HG03039 (cell line): ENCODE data around the gene ZNF316.
A peak's percentile ranks its signal among the peaks of the same experiment; 100 is the strongest.
"Not testable (repeated sequence)": the region's sequence is repeated elsewhere in the genome, so short reads cannot be mapped to it uniquely, and the experiment has no call there.

Experiments used
- ATAC-seq: cut with Tn5 transposase; IDR thresholded peaks from one replicate; pipeline ENCODE4 v1.9.1; 2021; ENCODE audit warnings: mild to moderate bottlenecking, moderate library complexity; ENCODE audit not compliant: unreplicated experiment

Gene ZNF316

DNA sequence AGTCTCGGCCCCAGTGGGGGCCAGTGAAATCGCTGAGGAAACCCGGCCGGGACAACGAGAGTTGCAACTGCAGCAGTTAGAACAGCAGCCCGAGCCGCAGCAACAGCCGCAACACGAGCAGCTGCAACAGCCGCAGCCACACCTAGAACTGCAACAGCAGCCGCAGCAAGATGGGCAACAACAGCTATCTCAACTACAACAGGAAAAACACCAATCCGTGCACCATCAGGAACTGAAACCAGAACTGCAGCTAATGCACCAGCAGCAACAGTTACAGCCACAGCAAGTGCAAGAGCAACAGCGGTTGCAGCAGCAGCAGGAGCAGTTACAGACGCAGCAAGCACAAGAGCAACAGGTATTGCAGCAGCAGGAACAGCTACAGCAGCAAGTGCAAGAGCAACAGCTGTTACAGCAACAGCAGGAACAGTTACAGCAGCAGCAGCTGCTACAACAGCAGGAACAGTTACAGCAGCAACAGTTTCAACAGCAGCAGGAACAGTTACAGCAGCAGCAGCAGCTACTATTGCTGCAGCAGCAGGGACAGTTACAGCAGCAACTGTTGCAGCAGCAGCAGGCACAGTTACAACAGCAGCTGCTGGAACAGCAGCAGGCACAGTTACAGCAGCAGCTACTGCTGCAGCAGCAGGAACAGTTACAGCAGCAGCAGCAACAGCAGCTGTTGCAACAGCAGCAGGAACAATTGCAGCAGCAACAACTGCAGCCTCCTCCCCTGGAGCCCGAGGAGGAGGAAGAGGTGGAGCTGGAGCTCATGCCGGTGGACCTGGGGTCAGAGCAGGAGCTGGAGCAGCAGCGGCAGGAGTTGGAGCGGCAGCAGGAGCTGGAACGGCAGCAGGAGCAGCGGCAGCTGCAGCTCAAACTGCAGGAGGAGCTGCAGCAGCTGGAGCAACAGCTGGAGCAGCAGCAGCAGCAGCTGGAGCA is 15.7 kb upstream of the ZNF316 start:
- ATAC-seq = no peak

DNA sequence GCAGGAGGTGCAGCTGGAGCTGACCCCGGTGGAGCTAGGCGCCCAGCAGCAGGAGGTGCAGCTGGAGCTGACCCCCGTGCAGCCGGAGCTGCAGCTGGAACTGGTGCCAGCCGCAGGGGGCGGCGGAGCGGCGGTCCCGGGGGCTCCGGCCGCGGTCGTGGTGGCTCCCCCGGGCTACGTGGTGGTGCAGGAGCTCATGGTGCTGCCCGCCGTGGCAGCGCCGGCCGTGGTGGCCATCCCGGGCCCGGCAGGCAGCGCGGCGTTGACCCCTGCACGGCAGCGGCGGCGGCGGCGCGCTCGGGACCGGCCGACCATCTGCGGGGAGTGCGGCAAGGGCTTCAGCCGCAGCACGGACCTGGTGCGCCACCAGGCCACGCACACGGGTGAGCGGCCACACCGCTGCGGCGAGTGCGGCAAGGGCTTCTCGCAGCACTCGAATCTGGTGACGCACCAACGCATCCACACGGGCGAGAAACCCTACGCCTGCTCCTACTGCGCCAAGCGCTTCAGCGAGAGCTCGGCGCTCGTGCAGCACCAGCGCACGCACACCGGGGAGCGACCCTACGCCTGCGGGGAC is 14.9 kb upstream of the ZNF316 start:
- no peak for ATAC-seq

DNA sequence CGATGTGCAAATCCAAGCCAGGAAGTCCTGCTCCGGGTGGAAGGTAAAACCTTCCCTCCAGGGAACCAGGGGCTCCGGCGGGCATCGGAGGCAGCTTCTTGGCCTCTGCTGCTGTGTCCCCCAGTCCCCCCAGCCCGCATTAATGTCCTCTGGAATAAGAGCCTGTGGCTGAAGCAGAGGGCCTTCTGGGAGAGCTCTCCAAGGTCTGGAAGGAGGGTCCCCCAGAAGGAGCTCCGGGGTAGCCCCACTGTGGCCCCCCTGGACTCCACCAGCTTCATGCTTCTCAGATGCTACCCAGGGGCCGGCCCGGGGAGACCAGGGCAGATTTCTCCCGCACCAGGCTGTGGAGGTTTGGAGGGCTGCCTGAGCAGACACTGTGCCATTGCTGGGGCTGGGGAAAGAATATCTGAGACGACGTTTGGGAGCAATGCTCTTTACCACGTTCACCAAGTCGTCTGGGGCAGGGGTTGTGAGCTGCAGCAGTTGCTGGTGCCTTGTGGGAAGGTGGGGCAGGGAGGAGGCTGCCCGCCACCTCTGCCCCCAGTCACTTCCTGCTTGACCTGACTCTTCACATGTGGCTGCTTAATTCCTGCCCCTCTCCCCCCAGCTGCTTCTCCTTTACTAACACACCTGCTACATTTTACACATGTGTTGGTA is 13.4 kb upstream of the ZNF316 start:
- no peak for ATAC-seq

DNA sequence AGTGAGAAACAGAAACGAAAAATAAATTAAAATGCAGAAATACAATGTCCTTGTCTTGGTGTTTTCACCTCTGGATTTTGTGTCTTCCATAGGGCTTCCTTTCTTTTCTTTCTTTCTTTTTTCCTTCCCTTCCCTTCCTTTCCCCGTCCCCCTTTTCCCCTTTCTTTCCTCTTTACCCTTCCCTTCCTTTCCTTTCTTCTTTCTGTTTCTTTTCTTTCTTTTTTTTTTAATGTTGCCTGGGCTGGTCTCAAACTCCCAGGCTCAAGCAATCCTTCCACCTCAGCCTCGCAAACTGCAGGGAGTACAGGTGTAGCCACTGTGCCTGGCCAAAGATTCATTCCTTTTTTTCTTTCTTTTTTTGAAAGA is 12.9 kb upstream of the ZNF316 start:
- no peak for ATAC-seq

DNA sequence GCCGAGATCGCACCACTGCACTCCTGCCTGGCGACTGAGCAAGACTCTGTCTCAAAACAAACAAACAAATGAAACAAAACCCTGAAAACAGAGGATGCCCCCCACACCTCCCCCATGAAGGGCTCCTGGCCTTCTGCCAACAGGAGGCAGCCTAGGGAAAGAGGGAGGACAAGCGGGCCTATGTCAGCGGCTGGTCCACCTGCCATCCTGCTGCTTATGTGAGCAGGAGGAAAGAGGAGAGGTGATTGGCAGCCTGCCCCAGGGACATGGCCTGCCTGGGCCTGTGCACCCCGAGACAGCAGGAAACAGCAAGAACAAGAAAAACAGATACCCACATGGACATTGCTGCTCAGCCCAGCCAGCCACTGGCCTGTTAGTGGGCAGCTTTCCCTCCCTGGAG is 9.1 kb upstream of the ZNF316 start:
- ATAC-seq = no peak

DNA sequence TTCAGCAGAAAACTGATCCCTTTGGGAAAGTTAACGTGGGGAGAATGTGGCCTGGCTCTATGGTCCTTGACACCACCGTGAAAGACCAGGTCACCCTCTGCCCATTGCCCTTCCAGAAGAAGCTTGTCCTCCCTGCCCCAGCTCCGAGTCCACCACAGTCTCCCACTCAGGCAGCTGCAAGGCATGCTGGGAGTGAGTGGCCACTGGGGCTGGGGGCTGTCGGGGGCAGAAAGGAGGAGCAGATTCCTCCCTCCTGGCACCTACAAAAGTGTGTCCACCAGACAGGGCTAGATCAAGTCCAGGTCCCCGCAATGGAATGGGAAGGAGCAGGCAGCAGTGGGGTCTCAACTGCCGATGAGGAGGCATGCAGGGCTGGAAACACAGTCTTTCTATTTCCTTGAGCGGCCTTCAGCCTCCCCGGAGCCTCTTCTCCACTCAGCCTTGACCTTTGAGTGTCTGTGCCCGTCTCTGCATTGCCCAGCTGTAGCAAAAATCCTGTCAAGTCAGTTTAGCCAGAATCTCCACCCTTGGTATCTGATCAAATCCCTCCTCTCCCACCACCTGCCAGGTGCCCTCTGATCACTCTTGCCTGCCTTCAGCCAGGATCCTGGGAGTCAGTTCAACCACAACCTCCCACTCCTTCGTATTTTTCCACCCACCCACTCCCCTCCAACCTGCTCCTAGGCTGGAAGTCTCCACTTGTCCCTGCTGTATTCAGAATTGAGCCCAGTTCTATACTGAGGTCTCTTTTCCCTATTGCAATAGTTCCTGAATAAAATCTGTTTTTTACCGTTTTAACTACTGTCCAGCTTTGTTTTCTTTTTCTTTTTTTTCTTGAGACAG is 6.9 kb upstream of the ZNF316 start:
- no peak for ATAC-seq

DNA sequence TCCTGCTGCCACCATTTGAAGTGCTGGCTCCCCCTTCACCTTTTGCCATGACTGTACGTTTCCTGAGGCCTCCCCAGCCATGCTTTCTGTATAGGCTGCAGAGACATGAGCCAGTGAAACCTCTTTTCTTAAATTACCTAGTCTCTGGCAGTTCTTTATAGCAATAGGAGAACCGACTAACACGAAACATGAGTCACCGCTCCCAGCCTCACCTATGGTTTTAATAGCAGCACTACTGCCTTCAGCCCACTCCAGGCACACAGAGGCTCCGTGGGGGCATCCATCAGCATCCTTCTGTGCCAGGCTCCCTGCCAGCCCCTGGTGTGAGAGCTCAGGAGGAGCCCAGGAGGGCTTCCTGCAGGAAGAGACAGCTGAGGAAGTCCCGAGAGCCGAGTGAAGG is 5.5 kb upstream of the ZNF316 start:
- ATAC-seq = no peak

DNA sequence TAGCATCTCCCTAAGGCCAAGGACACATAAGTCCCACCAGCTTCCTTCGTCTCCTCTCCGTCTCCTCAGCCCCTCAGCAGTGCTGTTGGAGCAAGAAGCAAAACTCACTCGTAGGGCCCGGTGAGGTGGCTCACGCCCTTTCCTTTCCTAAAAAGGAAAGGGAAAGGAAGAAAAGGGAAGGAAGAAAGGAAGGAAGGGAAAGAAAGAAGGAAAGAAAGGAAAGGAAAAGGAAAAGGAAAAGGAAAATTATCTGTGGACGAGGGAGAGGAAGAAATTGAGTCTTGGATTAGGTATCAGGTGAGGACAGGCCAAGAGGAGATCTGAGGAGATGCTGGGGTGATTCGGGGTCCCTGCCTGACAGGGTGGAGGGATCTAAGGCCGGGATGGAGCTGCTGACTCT is 3.1 kb upstream of the ZNF316 start:
- no peak for ATAC-seq

DNA sequence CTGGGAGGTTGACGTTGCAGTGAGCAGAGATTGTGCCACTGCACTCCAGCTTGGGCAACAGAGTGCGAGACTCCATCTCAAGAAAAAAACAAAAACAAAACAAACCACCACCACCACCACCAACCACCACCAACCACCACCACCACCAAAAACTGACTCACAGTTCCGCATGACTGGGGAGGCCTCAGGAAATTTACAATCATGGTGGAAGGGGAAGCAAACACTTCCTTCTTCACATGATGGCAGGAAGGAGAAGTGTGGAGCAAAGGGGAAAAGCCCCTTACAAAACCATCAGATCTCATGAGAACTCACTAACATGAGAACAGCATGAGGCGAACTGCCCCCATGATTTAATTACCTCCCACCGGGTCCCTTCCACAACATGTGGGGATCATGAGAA is 2.1 kb upstream of the ZNF316 start:
- ATAC-seq = not testable (repeated sequence)

DNA sequence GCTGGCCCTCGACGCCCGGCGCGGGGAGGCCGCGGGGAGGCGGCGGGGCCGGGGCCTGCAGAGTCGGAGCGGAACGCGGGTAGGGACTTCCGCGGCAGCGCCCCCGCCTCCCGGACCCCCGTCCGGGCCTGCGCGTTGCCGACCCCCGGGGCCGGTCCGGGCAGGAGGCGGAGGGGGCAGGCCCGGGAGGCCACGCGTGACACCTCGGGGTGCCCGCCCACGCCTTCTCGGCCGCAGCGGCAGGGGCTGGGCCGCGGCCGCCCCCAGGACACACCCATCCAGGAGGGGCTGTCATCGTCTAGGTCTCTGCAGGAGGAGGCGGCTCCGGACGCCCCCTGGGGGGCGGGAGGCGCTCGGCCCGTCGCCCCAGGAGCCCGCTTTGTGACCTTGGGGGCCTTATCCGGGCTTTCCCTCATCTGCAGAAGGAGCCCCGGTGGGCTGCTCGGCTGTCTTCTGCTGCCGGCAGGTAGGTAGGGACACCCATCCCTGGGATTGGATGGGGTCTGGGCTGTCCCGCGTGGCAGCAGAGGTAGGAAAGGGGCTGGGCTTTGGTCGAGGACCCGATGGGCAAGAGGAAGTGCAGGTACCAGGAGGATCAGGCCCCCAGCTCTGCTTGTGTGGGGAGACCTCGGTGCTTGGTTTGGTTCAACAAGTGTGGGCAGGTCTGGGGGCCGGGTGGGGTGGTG is 569 bp downstream of the ZNF316 start:
- peak; percentile 67 for ATAC-seq

DNA sequence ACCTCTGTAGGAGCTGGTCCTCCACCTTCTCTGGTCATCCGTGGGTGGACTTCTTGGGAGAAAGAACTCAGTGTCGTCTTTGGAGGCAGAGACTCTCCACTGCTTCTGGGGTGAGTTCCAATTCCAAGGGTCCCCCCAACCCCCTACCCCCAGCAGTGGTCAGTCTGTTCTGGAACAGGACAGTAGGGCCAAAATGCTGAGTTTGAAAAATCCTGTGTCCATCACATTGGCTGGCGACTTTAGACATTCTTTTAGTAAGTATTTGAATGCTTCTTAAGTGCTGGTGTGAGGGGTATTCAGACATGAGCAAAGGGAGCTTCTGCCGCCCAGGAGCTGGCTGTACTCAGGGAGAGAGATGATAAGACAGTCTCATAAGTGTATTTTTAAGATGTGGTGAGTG is 1.9 kb downstream of the ZNF316 start:
- ATAC-seq = no peak

DNA sequence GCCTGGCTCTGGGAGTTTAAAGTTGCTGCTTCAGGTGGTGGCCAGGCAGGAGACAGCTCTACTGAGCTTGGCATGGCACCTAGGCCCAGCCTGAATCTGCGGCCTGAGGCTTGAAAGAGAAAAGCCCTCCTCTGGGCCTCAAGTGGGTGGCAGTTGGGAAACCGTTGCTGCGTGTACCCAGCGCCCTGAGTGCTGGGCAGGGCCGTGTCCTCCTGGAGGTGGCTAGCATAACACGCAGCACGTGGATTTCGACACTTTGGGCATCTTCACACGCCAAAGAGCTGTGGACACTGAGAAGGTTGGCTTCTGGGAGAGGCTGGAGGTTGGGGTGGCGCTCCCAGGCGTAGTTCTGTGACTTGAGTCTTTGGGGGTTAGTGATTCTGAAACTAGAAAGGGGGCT is 2.5 kb downstream of the ZNF316 start:
- no peak for ATAC-seq

DNA sequence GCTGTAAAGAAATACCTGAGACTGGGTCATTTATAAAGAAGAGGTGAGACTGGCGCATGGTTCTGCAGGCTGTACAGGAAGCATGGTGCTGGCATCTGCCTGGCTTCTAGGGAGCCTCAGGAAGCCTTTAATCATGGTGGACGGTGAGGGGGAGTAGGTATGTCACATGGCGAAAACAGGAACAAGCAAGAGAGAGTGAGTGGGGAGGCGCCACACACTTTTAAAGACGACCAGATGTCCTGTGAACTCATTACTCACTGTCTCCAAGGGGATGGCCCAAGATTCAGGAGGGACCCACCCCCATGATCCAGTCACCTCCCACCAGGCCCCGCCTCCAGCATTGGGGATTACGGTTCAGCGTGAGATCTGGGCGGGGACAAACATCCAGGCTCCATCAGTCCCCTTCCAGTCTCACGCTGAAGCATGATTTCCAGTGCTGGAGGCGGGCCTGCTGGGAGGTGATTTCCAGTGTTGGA is 3.2 kb downstream of the ZNF316 start:
- ATAC-seq = no peak

DNA sequence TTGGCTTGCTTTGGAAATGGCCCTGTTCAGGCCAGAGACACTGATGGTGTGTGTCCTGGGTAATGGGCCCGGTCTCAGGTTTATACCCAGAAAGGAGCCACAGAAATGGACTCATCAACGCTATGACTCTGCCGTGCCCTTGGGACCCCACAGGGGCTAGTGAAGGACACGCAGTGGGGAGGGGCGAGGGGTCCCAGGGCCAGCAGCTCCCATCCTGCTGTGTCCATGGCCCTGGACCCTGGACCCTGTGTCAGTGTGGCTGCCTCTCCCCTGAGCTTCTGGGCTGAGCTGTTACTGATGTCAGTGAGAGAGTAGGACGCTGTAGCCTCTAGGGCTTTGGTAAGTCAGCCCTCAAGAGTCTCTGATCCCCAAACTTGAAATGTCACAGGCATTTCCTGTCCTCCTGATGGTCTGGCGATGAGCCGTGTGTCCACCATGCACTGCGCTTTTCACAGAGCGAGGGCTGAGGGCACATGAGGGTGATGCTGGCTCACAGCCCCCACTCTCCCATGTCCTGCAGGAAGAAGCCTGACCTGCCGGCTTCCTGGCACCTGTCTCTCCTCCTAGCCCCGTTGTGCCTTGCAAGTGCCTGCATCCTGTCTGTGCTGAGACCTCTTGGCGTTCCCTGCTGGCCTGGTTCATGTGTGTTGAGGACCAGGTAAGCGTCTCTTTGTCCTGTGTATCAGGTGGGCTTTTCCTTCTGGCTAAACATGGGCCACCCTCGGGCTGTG is 4.4 kb downstream of the ZNF316 start:
- no peak for ATAC-seq

DNA sequence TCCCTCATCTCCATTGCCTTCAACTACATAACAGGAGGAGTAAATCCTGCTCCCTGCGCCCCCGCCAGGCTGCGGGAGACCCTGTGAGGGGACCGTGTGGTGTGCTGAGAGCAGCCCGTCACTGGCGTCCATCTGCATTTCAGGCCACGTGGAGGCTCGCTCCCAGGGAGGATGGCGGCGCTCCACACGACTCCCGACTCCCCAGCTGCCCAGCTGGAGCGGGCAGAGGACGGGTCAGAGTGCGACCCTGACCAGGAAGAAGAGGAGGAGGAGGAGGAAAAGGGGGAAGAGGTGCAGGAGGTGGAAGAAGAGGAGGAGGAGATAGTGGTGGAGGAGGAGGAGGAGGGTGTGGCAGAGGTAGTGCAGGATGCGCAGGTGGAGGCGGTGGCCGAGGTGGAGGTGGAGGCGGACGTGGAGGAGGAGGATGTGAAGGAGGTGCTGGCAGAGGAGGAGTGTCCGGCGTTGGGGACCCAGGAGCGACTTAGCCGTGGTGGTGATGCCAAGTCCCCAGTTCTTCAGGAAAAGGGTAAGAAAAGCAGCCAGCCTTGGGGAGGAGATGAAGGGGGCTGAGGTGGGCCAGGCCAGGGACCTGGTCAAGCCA is 5.2 kb downstream of the ZNF316 start:
- ATAC-seq = no peak

DNA sequence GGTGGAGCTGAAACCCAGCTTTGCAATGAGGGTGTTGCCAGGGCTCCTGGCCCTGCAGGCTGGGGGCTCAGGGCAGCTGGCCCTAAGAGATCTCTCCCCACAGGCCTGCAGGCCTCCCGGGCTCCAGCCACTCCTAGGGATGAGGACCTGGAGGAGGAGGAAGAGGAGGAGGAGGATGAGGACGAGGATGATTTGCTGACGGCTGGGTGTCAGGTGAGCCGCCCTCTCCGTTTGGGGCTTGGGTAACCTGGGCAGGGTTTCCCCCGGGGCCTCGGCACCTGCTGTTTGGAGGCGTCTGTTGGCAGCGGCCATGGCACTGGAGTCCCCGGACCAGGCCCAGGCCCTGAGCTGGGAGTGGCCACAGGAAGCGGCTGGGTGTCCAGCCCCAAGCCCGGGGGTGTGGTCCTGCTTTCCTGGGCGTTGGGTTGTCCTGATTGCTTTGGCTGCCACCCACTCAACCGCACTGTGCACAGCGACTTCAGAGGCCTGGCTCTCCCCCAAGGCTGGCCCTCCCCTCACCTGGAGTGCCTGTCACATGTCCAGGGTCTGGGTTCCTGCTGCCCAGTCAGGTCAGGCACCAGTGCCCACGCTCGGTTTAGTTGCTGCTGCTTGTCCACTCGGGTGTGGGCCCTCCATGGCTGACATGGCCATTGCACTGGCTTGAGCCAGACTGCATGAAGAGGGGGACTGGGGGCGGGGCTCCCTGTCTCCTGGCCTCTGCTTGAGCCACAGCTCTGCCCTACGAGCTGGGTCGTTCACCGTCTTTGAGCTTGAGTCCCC is 5.9 kb downstream of the ZNF316 start:
- ATAC-seq = no peak

DNA sequence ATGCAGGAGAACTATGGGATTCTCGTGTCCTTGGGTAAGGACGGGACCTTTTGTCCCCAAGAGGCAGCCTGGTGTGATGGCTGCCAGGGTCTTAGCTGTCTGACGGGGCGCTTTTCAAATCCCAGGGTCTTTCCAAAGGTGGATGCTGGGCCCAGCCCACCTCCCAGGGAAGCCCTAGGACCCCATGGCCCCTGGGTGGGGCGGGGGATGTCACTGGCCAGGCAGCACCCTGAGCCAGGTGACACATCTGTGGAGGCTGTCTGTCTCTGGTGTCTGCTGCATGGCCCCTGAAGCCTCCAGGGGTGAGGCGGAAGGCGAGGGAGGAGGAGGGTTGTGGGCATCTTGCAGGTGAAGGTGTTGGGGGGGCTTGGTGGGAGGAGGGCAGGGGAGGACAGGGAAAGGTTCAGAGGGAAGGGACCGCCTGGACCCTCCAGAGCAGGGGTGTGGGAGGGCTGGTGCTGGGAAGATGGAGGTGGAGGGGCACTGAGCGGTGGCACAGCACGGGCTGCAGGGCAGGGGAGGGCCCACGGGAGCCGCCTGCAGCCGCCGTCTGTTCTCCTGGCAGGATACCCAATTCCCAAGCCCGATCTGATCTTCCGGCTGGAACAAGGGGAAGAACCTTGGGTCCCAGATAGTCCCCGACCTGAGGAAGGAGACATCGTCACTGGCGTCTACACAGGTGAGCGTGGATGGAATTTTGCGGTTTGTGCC is 7.0 kb downstream of the ZNF316 start:
- no peak for ATAC-seq

DNA sequence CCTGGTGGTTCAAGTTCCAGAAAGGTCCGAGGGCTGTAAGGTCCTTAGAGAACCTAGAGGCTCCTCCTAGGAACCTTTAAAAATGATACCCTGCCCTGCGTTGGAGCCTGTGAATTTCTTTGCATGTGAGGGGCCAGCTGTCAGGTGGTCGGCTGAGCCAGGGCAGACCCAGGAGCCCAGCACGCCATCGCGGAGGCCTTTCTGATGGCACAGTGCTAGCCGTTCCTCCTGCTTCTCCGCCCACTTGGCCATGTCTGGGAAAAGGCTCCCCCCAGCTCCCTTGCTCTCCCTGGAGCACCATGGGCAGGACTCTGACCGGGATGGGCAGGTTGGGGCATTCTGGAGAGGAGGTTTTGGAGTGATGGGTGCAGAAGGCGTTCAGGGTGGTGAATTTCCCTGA is 7.6 kb downstream of the ZNF316 start:
- no peak for ATAC-seq
